Suppressor macrophage treated with lipopolysaccharide for 4 hours (primary cell): ENCODE measurements around the gene ATP12A.
A peak's percentile ranks its signal among the peaks of the same experiment; 100 is the strongest.

Source experiments
- DNase-seq: peaks from one replicate; pipeline ENCODE4 v3.0.0-alpha.2; 2020

ATP12A gene

GRCh38 chr13:24680258-24680920 is at the start of gene ATP12A:
TSS of gene ATP12A (plus strand) at chr13:24680408. CDS start at chr13:24680744, 336 bp downstream.
- DNase-seq: no peak

GRCh38 chr13:24630851-24631620 is 49.2 kb upstream of the ATP12A start:
- DNase-seq: peak; percentile 44

GRCh38 chr13:24631922-24632321 is 48.3 kb upstream of the ATP12A start:
- DNase-seq: no peak

- DNase-seq: peak; percentile 51
These were observed 47.7 kb upstream of the ATP12A start for GRCh38 chr13:24632382-24633121.

GRCh38 chr13:24636776-24637175 is 43.4 kb upstream of the ATP12A start:
- DNase-seq: no peak

GRCh38 chr13:24638096-24638495 is 42.1 kb upstream of the ATP12A start:
- DNase-seq: no peak

DNA sequence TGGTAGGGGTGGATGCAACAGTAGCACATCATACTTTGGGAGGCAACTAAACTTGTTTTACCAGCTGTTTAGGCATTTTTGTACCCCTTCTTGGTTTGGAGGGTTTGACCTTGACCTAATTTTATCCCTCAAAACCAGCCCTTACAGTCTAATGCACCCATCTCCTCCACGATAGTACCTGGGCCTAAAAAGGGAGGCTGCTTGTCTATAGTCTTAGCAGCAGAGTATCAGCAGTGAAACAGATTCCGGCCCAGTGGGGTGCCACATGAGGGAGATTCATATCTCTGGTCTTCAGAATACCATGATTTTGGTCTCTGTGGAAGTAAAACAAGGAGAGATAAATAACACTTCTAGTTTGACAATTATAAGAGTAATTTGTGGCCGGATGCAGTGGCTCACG is 39.5 kb upstream of the ATP12A start:
- no peak for DNase-seq

- no peak for DNase-seq
These were observed 38.0 kb upstream of the ATP12A start for GRCh38 chr13:24642219-24642618.

DNA sequence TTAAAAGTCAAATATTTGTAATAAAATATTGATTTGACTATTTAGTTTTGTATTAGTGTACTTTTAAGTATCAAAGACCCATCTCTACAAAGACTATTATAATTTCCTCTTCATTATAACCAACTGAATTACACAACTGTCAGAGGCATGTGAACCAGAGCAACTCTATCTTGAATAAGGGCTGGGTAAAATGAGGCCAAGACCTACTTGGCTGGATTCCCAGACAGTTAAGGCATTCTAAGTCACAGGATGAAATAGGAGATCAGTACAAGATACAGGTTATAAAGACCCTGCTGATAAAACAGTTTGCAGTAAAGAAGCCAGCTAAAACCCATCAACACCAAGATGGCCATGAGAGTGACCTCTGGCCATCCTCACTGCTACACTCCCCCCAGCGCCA is 36.2 kb upstream of the ATP12A start:
- DNase-seq: no peak

DNA sequence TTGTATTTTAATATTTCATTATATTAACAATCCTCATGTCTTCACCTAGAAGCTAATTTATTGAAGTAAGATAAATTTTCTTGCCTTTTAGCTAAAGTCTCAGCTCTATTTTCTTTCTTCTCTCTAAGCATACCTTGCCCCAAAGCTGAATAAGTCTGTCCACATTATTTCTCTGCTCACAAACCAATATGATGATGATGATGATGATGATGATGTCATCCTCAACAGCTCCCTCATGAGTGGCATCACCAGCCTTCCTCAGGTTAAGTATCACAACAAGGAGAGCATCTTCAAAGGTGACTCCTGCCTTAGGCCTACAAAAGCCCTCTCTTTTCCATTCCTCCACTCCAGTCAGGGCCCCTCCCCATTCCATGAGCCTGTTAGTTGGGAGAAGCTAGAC is 31.9 kb upstream of the ATP12A start:
- no peak for DNase-seq

GRCh38 chr13:24648983-24649687 is 31.1 kb upstream of the ATP12A start:
- no peak for DNase-seq

- DNase-seq: no peak
These were observed 30.5 kb upstream of the ATP12A start for GRCh38 chr13:24649688-24650043.

DNA sequence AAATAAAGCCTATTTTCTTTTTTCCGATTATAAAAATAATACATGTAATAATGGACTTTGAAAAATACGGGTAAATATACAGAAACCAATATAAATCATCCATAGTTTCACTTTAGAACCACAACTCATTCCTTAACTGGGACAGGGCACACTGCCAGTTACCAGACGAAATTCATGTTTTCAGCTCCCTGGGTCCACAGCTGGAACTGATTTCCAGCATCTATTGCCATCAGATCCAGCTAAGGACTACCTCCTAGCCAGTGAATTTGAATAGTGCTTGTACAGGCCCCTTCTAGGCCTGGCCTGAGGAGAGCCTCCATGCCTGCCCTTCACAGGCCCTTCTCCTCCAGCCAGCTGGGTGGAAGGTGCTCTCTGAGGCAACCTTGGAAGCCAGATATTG is 30.0 kb upstream of the ATP12A start:
- no peak for DNase-seq

- DNase-seq: no peak
These were observed 28.4 kb upstream of the ATP12A start for GRCh38 chr13:24651718-24652345.

DNA sequence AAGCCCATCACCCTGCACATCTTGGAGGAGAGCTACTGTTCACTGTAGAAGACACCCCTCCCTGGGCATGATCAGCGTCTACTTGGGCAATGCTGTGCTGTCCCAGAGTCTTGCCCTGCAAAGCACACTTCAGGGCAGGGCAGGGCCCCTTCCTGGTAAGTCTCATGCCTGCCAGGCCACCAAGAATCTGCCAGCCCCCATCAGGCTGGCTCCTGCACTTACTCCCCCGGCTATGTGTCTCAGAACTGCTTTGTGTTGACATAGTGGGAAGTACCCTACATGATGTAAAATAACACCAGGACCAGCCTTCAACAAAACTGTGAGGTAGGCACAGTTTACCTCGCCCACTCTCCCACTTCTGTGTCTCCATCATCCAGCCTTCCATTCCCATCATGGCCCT is 27.8 kb upstream of the ATP12A start:
- peak; percentile 12 for DNase-seq

DNA sequence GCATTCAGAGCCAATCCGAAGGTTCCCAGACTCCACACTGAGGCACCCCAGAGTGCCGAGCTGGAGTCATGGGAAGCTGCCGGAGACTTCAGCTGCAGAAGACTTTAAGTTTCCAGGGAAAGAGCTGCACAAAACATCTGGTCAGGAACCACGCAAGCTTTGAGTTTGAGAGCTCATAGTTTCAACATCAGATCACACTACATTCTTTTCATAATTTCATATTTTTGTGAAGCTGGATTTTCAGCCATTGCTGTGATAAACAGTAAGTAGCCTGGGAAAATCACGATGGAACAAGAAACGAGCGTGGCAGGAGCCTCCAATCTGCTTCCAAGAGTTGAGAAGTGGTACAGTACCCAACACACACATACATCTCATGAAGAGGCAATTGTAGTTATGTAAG is 25.5 kb upstream of the ATP12A start:
- no peak for DNase-seq

DNA sequence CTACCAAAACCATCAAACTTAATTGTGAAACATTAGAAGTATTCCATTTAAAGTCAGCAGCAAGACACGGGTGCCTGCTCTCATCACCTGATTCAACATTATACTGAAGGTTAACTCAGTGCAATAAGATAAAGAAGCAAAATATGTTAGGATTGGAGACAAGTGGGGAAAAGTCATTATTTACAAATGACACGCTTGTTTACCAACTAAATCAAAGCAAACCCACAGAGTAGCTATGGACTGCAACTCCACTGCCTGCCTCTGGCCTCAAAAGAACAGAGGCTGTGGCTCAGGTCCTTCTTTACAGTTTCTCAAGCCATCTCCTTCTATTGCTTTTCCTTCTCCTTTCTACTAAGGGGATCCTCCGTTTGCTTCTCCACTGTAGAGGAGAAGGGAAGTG is 21.0 kb upstream of the ATP12A start:
- DNase-seq: no peak

DNA sequence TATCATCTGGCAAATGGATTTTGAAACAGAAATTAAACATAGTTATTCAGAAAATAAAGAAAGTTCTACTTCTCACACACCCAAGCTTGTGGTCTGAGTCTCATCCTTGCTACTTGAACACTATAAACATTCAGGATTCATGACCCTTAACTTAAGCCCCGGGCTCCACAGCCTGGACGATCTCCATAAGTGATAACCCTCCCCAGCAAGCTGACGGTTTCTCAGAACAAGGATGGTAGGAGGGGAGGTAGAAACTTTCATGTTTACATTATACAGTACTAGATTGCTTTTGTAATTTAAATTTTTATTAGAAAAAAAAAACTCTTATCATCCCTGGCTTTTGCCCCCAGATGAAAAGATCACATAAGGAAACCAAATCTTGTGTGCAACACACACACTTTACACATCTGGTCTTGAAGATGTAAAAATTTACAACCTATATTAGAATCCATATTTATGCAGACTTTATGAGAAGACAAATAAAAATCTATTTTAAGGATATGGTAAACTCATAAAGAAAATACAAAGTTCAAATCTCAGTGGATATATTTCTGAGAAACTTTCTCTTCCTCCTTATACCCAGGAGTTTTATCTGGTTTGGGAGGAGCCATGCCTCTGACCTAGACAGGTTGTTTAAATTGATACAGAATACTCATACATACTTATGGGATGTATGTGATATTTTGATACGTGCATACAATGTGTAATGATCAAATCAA is 20.0 kb upstream of the ATP12A start:
- DNase-seq: no peak

DNA sequence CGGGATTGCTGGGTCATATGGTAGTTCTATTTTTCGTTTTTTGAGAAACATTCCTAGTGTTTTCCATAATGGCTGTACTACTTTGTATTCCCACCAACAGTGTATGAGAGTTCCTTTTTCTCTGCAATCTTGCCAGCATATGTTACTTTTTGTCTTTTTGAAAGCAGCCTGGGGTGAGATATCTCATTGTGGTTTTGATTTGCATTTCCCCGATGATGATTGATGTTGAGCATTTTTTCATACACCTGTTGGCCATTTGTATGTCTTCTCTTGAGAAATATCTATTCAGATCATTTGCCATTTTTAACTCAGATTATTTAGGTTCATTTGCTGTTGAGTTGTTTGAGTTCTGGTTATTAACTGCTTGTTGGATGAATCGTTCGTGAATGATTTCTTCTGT is 18.5 kb upstream of the ATP12A start:
- no peak for DNase-seq

DNA sequence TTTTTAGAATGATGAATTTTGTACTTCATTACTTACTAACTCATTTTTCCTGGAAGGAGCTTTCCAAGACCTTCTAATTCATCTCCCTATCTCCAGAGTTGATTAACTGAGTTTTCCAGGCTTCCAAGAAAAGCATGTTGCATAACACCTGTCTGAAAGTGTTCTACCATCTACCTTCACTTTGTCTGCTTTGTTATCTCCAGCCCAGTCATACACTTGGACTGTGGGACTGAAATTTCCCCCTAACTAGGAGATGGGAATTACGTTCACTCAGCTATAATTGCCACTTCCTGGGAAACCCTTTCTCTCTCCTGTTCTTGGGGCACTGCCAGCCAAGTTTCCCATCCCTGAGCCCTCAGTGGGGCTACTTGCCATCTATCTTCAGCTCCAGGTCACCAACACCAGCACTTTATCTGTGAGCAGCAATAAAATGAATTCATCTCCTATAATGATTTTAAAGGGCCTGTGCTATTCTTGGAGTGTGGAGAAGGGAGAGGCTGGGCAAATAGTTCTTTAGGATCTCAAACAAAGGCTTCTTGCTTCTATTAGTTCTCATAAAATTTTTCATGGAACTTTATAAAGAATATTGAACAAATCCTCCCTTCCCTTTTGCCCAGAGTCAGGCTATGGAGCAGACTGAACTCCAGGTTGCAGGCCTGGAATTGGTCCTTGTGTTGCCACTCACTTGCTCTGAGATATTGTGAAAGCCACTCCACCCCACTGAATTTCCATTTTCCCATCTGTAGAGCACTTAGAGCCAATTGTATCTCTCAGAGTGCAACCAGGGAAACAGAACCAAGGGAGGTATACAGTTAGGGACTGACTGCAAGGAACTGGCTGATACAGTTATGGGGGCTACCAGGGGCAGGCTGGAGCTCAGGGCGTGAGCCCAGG is 17.8 kb upstream of the ATP12A start:
- DNase-seq: no peak

DNA sequence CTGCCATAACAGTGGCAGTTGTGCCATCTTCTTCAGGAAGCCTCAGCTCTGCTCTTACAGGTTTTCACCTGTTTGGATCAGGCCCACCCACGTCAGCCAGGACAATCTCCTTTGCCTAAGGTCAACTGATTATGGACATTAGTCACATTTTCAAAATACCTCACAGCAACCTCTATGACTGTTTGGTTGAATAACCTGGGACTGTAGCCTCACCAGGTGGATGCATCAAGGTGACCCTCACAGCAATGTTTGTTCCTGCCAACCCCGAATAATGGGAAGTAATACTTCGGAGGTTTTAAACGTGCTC is 17.2 kb upstream of the ATP12A start:
- no peak for DNase-seq
